ENCODE data around the gene GARNL3. TPM values are rescaled to one million over a fixed set of nuclear protein-coding genes. Genes with fewer than 3 reads are reported as not detected.

GARNL3 gene
- total RNA-seq, 1 experiment from 2014 or later, result 11.8 TPM

DNA sequence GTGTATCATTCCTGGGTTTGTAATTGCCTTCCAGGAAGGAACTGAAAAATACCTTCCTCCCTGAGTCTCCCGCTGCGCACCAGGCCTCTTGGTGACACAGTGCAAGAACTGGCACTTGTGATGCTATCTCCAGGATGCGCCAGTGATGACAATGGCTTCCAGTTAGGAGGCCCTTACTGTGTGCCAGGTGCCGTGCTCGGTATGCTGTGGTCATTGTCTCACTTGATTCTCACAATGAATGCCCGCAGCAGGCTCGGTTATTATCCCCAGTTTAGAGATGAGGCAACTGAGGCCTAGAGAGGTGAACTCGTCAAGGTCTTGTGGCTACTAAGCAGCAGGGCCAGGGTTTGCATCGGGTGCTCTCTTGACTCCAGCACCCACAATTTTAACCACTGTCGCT is 100.9 kb downstream of the GARNL3 start:
- CTCF ChIA-PET, result interaction anchor here (0.8 kb wide), 1 partner anchor 120 kb away, joined by 3 read pairs; no protein-coding TSS in a partner anchor
- Mint-ChIP-seq H3K4me3 (ENCODE audit: unreplicated experiment) (no peak overlapping the region), H3K36me3 (ENCODE audit: insufficient read depth, unreplicated experiment) (peaks cover 4% of the 10 kb centered on the region), H3K27me3 (ENCODE audit: insufficient read depth, unreplicated experiment) (no peaks in the 10 kb centered on the region), H3K9me3 (ENCODE audit: unreplicated experiment) (no peaks in the 10 kb centered on the region), H3K27ac (ENCODE audit: unreplicated experiment) (no peak overlapping the region), H3K4me1 (ENCODE audit: low read depth, unreplicated experiment) (peaks cover 32% of the 10 kb centered on the region)
- intact Hi-C loops (cut with micrococcal nuclease; ENCODE audit: unreplicated experiment), result no loop called here
- Histone ChIP-seq H3K36me3 (ENCODE audit: control insufficient read depth, insufficient read depth, low read length) (no peaks in the 10 kb centered on the region), H3K9me3 (no peaks in the 10 kb centered on the region), H3K4me3 (ENCODE audit: low read depth, low read length) (no peak overlapping the region), H3K27me3 (replicated peaks; ENCODE audit: control insufficient read depth, insufficient read depth, low read length) (no peaks in the 10 kb centered on the region), H3K4me1 (peaks cover 20% of the 10 kb centered on the region)
- peak in 1 of 2 experiments; percentile 6 for DNase-seq
- POLR2A ChIA-PET, result no interaction called here
- no TSS peak for BruUV-seq (replicated peaks)
- TF ChIP-seq, protein P1, sequence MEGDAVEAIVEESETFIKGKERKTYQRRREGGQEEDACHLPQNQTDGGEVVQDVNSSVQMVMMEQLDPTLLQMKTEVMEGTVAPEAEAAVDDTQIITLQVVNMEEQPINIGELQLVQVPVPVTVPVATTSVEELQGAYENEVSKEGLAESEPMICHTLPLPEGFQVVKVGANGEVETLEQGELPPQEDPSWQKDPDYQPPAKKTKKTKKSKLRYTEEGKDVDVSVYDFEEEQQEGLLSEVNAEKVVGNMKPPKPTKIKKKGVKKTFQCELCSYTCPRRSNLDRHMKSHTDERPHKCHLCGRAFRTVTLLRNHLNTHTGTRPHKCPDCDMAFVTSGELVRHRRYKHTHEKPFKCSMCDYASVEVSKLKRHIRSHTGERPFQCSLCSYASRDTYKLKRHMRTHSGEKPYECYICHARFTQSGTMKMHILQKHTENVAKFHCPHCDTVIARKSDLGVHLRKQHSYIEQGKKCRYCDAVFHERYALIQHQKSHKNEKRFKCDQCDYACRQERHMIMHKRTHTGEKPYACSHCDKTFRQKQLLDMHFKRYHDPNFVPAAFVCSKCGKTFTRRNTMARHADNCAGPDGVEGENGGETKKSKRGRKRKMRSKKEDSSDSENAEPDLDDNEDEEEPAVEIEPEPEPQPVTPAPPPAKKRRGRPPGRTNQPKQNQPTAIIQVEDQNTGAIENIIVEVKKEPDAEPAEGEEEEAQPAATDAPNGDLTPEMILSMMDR (IDR thresholded peaks at IDR 0.05; ENCODE audit: insufficient read depth in 1 of 2, low read depth in 1 of 2, low read length in 1 of 2, severe bottlenecking in 1 of 2, unreplicated experiment in 1 of 2), result no peak

- intact Hi-C loops (cut with micrococcal nuclease; ENCODE audit: unreplicated experiment), result loop anchor here (1.0 kb wide), 1 partner anchor 30 kb away; no protein-coding TSS in a partner anchor
- Mint-ChIP-seq H3K27ac (ENCODE audit: unreplicated experiment) (no peak overlapping the region), H3K4me1 (ENCODE audit: low read depth, unreplicated experiment) (peaks cover 34% of the 10 kb centered on the region), H3K4me3 (ENCODE audit: unreplicated experiment) (no peak overlapping the region), H3K27me3 (ENCODE audit: insufficient read depth, unreplicated experiment) (no peaks in the 10 kb centered on the region), H3K36me3 (ENCODE audit: insufficient read depth, unreplicated experiment) (peaks cover 4% of the 10 kb centered on the region), H3K9me3 (ENCODE audit: unreplicated experiment) (no peaks in the 10 kb centered on the region)
- no peaks in the 10 kb centered on the region for H3K36me3 ChIP-seq (ENCODE audit: control insufficient read depth, insufficient read depth, low read length)
- no peaks in the 10 kb centered on the region for H3K9me3 ChIP-seq
- no peaks in the 10 kb centered on the region for H3K27me3 ChIP-seq (replicated peaks; ENCODE audit: control insufficient read depth, insufficient read depth, low read length)
- peaks cover 18% of the 10 kb centered on the region for H3K4me1 ChIP-seq
- ChIA-PET POLR2A (no interaction called here), CTCF (no interaction called here)
- TF ChIP-seq, protein P1 (IDR thresholded peaks at IDR 0.05; ENCODE audit: insufficient read depth in 1 of 2, low read depth in 1 of 2, low read length in 1 of 2, severe bottlenecking in 1 of 2, unreplicated experiment in 1 of 2), result no peak
- DNase-seq, result no peak
- no peak overlapping the region for H3K4me3 ChIP-seq (ENCODE audit: low read depth, low read length)
- no TSS peak for BruUV-seq (replicated peaks)
These were observed 102.0 kb downstream of the GARNL3 start for GRCh38 chr9:127366594-127366993.

DNA sequence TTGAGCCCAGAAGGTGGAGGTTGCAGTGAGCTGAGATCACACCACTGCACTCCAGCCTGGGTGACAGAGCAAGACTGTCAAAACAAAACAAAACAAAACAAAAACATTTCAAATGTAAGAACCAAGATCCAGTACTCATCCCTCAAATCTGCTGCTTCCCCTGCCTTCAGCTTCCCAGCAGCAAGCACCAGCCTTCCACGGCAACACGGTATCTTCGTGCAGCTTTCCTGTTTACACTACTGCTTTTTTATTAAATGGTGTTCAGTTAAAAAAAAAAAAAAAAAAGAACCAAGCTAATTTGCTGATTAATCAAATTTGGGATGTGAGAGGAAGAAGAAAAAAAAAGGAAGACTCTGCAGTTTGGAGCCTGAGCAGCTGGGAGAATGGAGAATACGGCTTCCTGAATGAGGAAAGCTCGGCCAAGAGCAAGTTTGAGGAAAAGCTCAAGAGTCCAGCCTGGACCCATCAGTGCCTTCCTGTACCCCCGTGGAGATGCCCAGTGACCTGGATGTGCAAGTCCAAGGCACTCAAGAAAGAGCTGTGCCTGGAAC is 104.4 kb downstream of the GARNL3 start:
- POLR2A ChIA-PET, result interaction anchor here (1.2 kb wide), 1 partner anchor 38 kb away, joined by 12 read pairs; no protein-coding TSS in a partner anchor
- CTCF ChIA-PET, result interaction anchor here (0.7 to 3.3 kb wide), 2 partner anchors 19 to 29 kb away, joined by 3 to 12 read pairs; partner anchors contain the start of gene SLC2A8

More for the DNA sequence above, 104.4 kb downstream of the GARNL3 start:
- H3K27ac Mint-ChIP-seq (ENCODE audit: unreplicated experiment), result peak overlapping the region; percentile 82
- H3K4me3 Mint-ChIP-seq (ENCODE audit: unreplicated experiment), result no peak overlapping the region
- no peaks in the 10 kb centered on the region for H3K9me3 Mint-ChIP-seq (ENCODE audit: unreplicated experiment)
- intact Hi-C loops (cut with micrococcal nuclease; ENCODE audit: unreplicated experiment), result no loop called here
- peaks cover 16% of the 10 kb centered on the region for H3K4me1 ChIP-seq
- TF ChIP-seq, protein P1 (IDR thresholded peaks at IDR 0.05; ENCODE audit: insufficient read depth in 1 of 2, low read depth in 1 of 2, low read length in 1 of 2, severe bottlenecking in 1 of 2, unreplicated experiment in 1 of 2), result no peak
- H3K36me3 Mint-ChIP-seq (ENCODE audit: insufficient read depth, unreplicated experiment), result peaks cover 4% of the 10 kb centered on the region
- DNase-seq, result peak in 1 of 2 experiments; percentile 4
- no peak overlapping the region for H3K4me3 ChIP-seq (ENCODE audit: low read depth, low read length)
- peaks cover 25% of the 10 kb centered on the region for H3K4me1 Mint-ChIP-seq (ENCODE audit: low read depth, unreplicated experiment)
- H3K27me3 Mint-ChIP-seq (ENCODE audit: insufficient read depth, unreplicated experiment), result no peaks in the 10 kb centered on the region
- H3K27me3 ChIP-seq (replicated peaks; ENCODE audit: control insufficient read depth, insufficient read depth, low read length), result no peaks in the 10 kb centered on the region
- H3K9me3 ChIP-seq, result no peaks in the 10 kb centered on the region
- H3K36me3 ChIP-seq (ENCODE audit: control insufficient read depth, insufficient read depth, low read length), result no peaks in the 10 kb centered on the region
- no TSS peak for BruUV-seq (replicated peaks)
